ENCODE measurements around the gene SENP3.

The SENP3 gene

DNA sequence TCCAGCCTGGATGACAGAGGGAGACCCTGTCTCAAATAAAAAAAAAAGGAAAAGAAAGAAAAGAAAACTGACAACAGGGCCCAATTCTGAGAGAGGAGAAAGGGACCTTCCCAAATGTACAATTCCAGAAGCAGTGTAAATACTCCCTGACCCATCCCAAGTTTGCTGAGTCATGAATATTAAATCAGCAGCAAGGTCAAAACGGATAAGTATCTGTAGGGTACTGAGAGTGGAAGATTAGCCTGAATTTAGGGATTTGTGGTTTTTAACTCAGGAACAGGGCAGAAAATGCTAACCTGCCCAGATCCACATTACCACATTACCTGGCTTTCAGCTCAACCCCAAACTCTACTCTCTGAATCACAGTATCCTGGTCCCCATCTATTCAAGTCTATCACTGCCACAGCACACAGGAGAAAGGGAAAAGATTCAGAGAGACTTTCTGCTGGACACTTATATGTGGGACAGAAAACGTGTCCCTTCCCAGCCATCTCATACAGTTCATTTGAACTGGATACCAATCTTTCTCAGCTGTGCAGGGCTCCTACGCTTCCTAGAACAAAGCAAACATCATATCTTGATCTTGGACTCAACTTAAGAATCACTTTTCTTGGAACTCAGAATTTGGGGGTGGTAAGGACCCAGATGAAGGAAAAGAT lies 50.0 kb downstream of the SENP3 start:
- no peak for FAIRE-seq

DNA sequence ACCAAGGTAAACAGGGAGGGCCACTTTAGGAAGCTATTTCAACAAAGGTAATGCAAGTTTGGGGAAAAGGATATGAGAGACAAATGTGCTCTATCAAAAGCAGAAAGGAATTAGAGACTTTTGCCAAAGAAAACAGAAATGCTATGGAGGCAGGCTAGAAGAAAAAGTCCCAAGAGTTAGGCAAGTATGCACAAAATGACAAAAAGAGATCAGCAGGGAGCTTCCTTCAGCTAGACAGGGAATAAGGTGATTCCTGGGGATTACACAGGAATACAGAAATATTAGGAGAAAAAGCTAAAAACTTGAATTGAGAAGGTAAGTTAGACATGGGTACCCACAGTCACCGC lies 50.5 kb downstream of the SENP3 start:
- no peak for FAIRE-seq

DNA sequence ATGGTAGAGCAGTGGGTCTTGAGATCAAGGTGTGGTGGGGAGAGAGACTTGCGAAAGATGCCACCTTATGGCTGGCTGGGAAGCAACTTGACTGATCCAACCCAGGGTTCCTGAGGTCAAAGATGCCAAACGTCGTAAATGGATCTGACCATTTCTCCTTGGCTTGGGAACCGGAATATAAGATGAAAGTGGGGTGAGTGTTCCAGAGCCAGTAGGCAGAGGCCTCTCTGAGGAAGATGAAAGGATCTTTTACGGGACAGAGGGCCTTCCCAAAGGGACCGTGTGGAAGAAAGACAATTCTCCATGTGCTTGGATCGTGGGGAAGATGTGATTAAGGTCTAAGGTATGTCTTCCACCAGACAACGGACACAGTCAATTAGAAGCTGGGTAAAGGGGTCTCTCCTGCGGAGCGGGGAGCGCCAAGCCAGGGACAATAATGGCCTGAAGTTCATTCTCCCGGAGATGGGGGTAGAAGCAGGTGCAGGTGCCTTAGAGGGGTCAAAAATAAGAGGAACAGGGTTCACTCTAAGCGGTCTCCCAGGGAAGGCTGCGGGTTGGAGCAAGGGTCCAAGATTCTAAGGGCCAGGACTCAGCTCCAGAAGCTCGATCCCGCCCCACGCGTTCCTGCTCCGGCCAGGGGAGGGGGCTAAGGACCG lies 52.2 kb downstream of the SENP3 start:
- FAIRE-seq: no peak

DNA sequence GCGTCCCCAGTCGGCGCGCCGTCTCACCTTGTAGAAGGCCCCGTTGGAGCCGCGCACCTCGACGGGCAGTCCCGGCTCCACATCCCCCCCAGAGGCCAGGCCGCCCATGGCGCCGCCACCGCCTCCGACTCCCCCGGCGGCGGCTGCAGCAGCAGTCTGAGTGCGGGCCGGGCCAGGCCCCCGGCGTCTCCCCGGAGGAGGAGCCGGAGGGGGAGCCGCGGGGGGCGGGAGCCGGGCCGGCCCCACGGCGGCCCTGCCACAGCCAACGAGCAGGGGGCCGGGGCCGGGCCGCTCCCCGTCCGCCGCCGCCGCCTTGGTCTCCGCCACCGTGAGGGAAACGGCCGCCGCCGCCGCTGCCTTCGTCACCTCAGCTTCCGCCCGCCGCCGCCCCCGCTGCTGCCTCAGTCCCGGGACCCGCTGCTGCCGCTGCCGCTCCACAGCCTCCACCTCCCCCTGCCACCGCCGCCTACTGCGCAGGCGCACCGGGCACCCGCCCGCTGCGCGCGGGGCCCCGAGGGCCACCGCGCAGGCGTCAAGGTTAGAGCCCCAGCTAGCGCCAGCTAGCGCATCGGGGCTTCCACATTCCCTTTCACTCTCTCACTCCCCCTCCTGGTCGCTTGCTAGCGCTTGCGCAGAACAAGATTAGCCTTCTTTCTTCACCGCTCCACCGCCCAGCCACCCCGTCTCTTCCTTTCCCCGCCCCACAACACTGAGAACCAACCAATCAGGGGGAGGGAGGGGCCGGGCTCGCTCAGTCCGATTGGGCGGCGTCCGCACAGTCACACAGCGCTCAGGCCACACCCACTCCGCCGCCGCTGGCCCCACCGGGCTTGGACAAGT lies 52.9 kb downstream of the SENP3 start, which contains the start of gene FXR2:
Gene FXR2, minus strand, starts transcription at position 473 of the 840 bp plus-strand sequence. Its CDS starts 365 bp downstream, at position 108.
- FAIRE-seq: peak; percentile 94

DNA sequence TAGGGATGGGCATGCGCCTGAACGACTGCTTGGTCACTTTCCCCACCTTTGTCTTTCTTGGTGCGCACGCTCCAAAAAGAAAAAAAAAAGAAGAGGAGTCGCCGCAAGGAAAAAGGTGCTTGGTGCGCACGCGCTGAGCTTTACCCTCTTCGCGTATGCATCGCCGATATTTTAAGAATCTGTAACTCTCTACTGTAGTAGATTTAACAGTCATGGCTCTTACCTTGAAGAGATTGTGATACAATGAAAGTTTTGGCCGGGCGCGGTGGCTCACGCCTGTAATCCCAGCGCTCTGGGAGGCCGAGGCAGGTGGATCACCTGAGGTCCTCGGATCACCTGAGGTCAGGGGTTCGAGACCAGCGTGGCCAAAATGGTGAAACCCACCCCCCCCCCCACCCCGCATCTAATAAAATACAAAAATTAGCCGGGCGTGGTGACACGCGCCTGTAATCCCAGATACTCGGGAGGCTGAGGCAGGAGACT lies 53.6 kb downstream of the SENP3 start:
- FAIRE-seq: no peak

DNA sequence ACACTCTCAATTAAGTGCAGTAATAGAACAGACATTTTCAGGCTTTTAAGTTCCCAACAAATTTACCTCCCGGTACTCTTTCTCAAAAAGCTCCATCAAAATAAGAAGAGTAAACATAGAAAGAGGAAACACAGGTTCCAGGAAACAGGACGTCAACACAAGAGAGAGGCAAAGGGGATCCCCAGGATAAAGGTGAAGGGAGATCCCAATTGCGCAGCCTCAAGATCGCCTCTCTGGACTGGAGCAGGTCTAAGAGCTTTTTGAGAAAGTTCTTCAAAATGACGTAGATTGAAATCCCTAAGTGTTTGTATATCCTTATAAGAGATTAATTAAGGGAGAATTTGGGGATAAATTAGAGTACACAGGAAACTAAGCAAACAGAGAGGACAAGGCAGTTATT lies 56.9 kb downstream of the SENP3 start:
- no peak for FAIRE-seq

DNA sequence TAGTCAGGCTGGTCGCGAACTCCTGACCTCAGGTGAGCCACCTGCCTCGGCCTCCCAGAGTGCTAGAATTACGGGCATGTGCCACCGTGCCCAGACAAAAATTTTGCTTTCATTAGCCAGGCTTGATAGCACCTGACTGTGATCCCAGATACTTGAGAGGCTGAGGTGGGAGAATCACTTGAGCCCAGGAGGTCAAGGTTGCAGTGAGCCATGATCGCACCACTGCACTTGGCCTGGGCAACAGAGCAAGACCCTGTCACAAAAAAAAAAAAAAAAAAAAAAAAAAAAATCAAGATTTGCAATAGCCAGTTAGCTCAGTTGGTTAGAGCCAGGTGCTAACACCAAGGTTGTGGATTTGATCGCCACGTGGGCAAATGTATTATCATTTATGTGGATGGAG lies 59.1 kb downstream of the SENP3 start:
- no peak for FAIRE-seq

Data from TTC549 (cell line).